ENCODE results near the gene BNC2.

DNA sequence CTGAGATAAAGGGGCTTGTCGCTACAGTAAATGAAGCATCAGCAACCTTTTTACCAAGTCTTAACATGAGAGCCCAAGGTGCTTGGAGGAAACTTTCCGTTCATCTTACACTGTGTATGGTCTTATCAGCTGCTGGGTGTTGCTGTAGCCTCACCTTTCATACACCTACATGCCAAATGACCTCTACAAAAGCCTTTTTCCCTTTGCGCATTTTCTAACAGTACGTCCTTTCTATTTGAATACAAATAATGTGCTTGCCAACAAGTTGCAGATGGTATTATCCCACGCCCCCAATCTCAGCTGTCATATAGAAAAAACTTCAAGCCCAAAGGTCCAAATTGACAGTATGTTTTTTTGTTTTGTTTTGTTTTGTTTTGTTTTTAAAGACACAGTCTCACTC, 96.9 kb downstream of the BNC2 start:
- TF ChIP-seq POLR2A (IDR thresholded peaks at IDR 0.05): no peak
- TF ChIP-seq, protein P1, sequence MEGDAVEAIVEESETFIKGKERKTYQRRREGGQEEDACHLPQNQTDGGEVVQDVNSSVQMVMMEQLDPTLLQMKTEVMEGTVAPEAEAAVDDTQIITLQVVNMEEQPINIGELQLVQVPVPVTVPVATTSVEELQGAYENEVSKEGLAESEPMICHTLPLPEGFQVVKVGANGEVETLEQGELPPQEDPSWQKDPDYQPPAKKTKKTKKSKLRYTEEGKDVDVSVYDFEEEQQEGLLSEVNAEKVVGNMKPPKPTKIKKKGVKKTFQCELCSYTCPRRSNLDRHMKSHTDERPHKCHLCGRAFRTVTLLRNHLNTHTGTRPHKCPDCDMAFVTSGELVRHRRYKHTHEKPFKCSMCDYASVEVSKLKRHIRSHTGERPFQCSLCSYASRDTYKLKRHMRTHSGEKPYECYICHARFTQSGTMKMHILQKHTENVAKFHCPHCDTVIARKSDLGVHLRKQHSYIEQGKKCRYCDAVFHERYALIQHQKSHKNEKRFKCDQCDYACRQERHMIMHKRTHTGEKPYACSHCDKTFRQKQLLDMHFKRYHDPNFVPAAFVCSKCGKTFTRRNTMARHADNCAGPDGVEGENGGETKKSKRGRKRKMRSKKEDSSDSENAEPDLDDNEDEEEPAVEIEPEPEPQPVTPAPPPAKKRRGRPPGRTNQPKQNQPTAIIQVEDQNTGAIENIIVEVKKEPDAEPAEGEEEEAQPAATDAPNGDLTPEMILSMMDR (IDR thresholded peaks at IDR 0.05): no peak

All from Peyer's patch (tissue), 4 donors.